NCI-H774 (cell line): Measurements from ENCODE around the gene HTRA2.

Experiments
- DNase-seq: peaks from one replicate; lab custom pipeline; 2025; lab: John Stamatoyannopoulos, UW

Gene HTRA2

GRCh38 chr2:74500578-74500946 is 29.2 kb upstream of the HTRA2 start:
- no peak for DNase-seq

- no peak for DNase-seq
These were observed 28.2 kb upstream of the HTRA2 start for GRCh38 chr2:74501335-74502071.

- no peak for DNase-seq
These were observed 27.5 kb upstream of the HTRA2 start for GRCh38 chr2:74502147-74502719.

- no peak for DNase-seq
These were observed 26.8 kb upstream of the HTRA2 start for GRCh38 chr2:74502720-74503505.

- DNase-seq: no peak
These were observed 25.9 kb upstream of the HTRA2 start for GRCh38 chr2:74503506-74504475.

GRCh38 chr2:74504591-74504990 is 25.1 kb upstream of the HTRA2 start:
- no peak for DNase-seq

- no peak for DNase-seq
These were observed 24.1 kb upstream of the HTRA2 start for GRCh38 chr2:74505448-74506246.

- DNase-seq: peak; percentile 94
These were observed 22.4 kb upstream of the HTRA2 start, which contains the start of gene PCGF1 for GRCh38 chr2:74507145-74507925. Gene PCGF1 (minus strand): TSS chr2:74507695. CDS start chr2:74507668, 27 bp downstream.

GRCh38 chr2:74507926-74508520 is 21.7 kb upstream of the HTRA2 start:
- DNase-seq: peak; percentile 28

- no peak for DNase-seq
These were observed 19.5 kb upstream of the HTRA2 start for GRCh38 chr2:74510272-74510671.

GRCh38 chr2:74511104-74511989 is 18.4 kb upstream of the HTRA2 start:
- DNase-seq: no peak

- no peak for DNase-seq
These were observed 16.8 kb upstream of the HTRA2 start for GRCh38 chr2:74512744-74513604.

GRCh38 chr2:74513605-74514367 is 15.9 kb upstream of the HTRA2 start:
- no peak for DNase-seq

- DNase-seq: no peak
These were observed 15.1 kb upstream of the HTRA2 start, which contains the start of gene TLX2 for GRCh38 chr2:74514368-74515270. Gene TLX2 (plus strand): TSS chr2:74514450. CDS start chr2:74514807, 357 bp downstream.

GRCh38 chr2:74515271-74515980 is 14.3 kb upstream of the HTRA2 start:
- DNase-seq: no peak
